ENCODE data around the gene HDLBP.
"Not testable (repeated sequence)": the region's sequence is repeated elsewhere in the genome, so short reads cannot be mapped to it uniquely, and the experiment has no call there.

The HDLBP gene

GRCh38 chr2:241288324-241288888 is 27.1 kb downstream of the HDLBP start:
- H3K4me3 ChIP-seq (ENCODE audit: low read depth, low read length) = no peak overlapping the region
- TF ChIP-seq CTCF (IDR thresholded peaks at IDR 0.05; ENCODE audit: borderline replicate concordance, insufficient read depth, low read depth, low read length) = no peak

- H3K4me3 ChIP-seq (ENCODE audit: low read depth, low read length) = no peak overlapping the region
- no peak for TF ChIP-seq CTCF (IDR thresholded peaks at IDR 0.05; ENCODE audit: borderline replicate concordance, insufficient read depth, low read depth, low read length)
Measured at GRCh38 chr2:241286348-241287090, 29.0 kb downstream of the HDLBP start.

- no peak overlapping the region for H3K4me3 ChIP-seq (ENCODE audit: low read depth, low read length)
- no peak for TF ChIP-seq CTCF (IDR thresholded peaks at IDR 0.05; ENCODE audit: borderline replicate concordance, insufficient read depth, low read depth, low read length)
Measured at GRCh38 chr2:241285596-241285995, 29.9 kb downstream of the HDLBP start.

- no peak for TF ChIP-seq CTCF (IDR thresholded peaks at IDR 0.05; ENCODE audit: borderline replicate concordance, insufficient read depth, low read depth, low read length)
- no peak overlapping the region for H3K4me3 ChIP-seq (ENCODE audit: low read depth, low read length)
Measured at GRCh38 chr2:241282555-241282954, 32.9 kb downstream of the HDLBP start.

GRCh38 chr2:241280291-241280690 is 35.2 kb downstream of the HDLBP start:
- no peak for TF ChIP-seq CTCF (IDR thresholded peaks at IDR 0.05; ENCODE audit: borderline replicate concordance, insufficient read depth, low read depth, low read length)
- H3K4me3 ChIP-seq (ENCODE audit: low read depth, low read length) = no peak overlapping the region

- H3K4me3 ChIP-seq (ENCODE audit: low read depth, low read length) = no peak overlapping the region
- no peak for TF ChIP-seq CTCF (IDR thresholded peaks at IDR 0.05; ENCODE audit: borderline replicate concordance, insufficient read depth, low read depth, low read length)
Measured at GRCh38 chr2:241279828-241280227, 35.6 kb downstream of the HDLBP start.

GRCh38 chr2:241279413-241279812 is 36.1 kb downstream of the HDLBP start:
- no peak for TF ChIP-seq CTCF (IDR thresholded peaks at IDR 0.05; ENCODE audit: borderline replicate concordance, insufficient read depth, low read depth, low read length)
- no peak overlapping the region for H3K4me3 ChIP-seq (ENCODE audit: low read depth, low read length)

- not testable (repeated sequence) for H3K4me3 ChIP-seq (ENCODE audit: low read depth, low read length)
Measured at GRCh38 chr2:241278306-241278705, 37.2 kb downstream of the HDLBP start.
